Measurements from ENCODE around the gene ACIN1. TPM values are rescaled to one million over a fixed set of nuclear protein-coding genes. Genes with fewer than 3 reads are reported as not detected.
A peak's percentile ranks its signal among the peaks of the same experiment; 100 is the strongest.

Gene ACIN1
- total and polyA plus RNA-seq, 2 of the 13 experiments (the other 11 are each of a cell fraction or from before 2014, with no cell fraction given): 165 to 183 TPM

GRCh38 chr14:23009939-23010726, 84.8 kb downstream of the ACIN1 start, which contains the start of gene C14orf93 (continued):
- peak; percentile 67; the same call in 1 of the 2 replicates for TF ChIP-seq AKNA (CRISPR knock-in tag; IDR thresholded peaks at IDR 0.05; ENCODE audit: borderline replicate concordance)
- TF ChIP-seq TRIM22 (IDR thresholded peaks at IDR 0.05): no peak
- TF ChIP-seq NCOR1 (IDR thresholded peaks at IDR 0.05; ENCODE audit: borderline replicate concordance, low read length): 0 out of 2 replicates have a peak, but pooled peaks have one; percentile 9
- 0 out of 2 replicates have a peak, but pooled peaks have one; percentile 21 for TF ChIP-seq MLX (CRISPR knock-in tag; IDR thresholded peaks at IDR 0.05)
- peak; percentile 86; the same call in 1 of the 2 replicates for TF ChIP-seq ZNF441 (CRISPR knock-in tag; IDR thresholded peaks at IDR 0.05; ENCODE audit: borderline replicate concordance)
- TF ChIP-seq SRSF9 (IDR thresholded peaks at IDR 0.05; ENCODE audit: borderline replicate concordance, insufficient read depth, low read depth, low read length, poor library complexity, severe bottlenecking): no peak
- peak; percentile 83; the same call in 1 of the 2 replicates for TF ChIP-seq ZNF138 (CRISPR knock-in tag; IDR thresholded peaks at IDR 0.05; ENCODE audit: low read depth)
- TF ChIP-seq ZNF615 (CRISPR knock-in tag; IDR thresholded peaks at IDR 0.05; ENCODE audit: borderline replicate concordance): no peak
- no peak for TF ChIP-seq FOXJ3 (CRISPR knock-in tag; IDR thresholded peaks at IDR 0.05; ENCODE audit: borderline replicate concordance)
- TF ChIP-seq CENPBD1 (CRISPR knock-in tag; IDR thresholded peaks at IDR 0.05; ENCODE audit: borderline replicate concordance, low read depth): no peak
- peak; percentile 90 for TF ChIP-seq RBFOX2 (IDR thresholded peaks at IDR 0.05; ENCODE audit: low read depth, low read length)
- TF ChIP-seq ZNF580 (CRISPR knock-in tag; IDR thresholded peaks at IDR 0.05; ENCODE audit: borderline replicate concordance, low read depth): peak; percentile 44; the same call in 1 of the 2 replicates
- TF ChIP-seq AHDC1 (CRISPR knock-in tag; IDR thresholded peaks at IDR 0.05; ENCODE audit: borderline replicate concordance): no peak; the same call in 1 of the 2 replicates

Data from HepG2 (cell line).